Uterus (tissue), 4 donors: ENCODE measurements around the gene MLIP. TPM values are rescaled to one million over a fixed set of nuclear protein-coding genes. Genes with fewer than 3 reads are reported as not detected.

ENCODE experiments used
- DNase-seq, 2 donors: peaks; one replicate each; pipeline ENCODE4 v3.0.0-alpha.2; 2019 to 2020
- H3K27ac ChIP-seq, 2 donors: fragments of 200-600 bp; sonication (generic); 1 replicate in 1 of 2; 2 replicates in 1 of 2; pipeline ENCODE4 v1.5.1; 2016 to 2018
- H3K27me3 ChIP-seq, 2 donors: fragments of 200-600 bp; sonication (generic); one replicate each; pipeline ENCODE4 v1.5.1; 2018 to 2019; ENCODE audit warnings: control low read depth in 1 of 2
- H3K36me3 ChIP-seq, 2 donors: fragments of 200-600 bp; sonication (generic); one replicate each; pipeline ENCODE4 v1.5.1; 2019; ENCODE audit warnings: control low read depth in 1 of 2
- H3K4me1 ChIP-seq, 2 donors: fragments of 200-600 bp; sonication (generic); one replicate each; pipeline ENCODE4 v1.5.1; 2018 to 2019; ENCODE audit warnings: control low read depth in 1 of 2
- H3K4me3 ChIP-seq, 2 donors: fragments of 200-600 bp; sonication (generic); 1 replicate in 1 of 2; 2 replicates in 1 of 2; pipeline ENCODE4 v1.5.1; 2018 to 2019; ENCODE audit warnings: mild to moderate bottlenecking in 1 of 2
- H3K9me3 ChIP-seq, 2 donors: fragments of 200-600 bp; sonication (generic); one replicate each; pipeline ENCODE4 v1.5.1; 2019; ENCODE audit warnings: control low read depth in 1 of 2
- POLR2A ChIP-seq, 2 donors: fragments of 450-650 bp; IDR thresholded peaks; one replicate each; pipeline ENCODE4 v1.6.1; 2016; ENCODE audit warnings: antibody characterized with exemption in 2 of 2, mild to moderate bottlenecking in 1 of 2, moderate library complexity in 1 of 2
- intact Hi-C: fragments of 100-400 bp; cut with DNase I; formaldehyde crosslinking; loops from one replicate; pipeline ENCODE4 v1.15.1; 2023; ENCODE audit warnings: low total_unique reads
- total RNA-seq, 4 donors: library from RNA; depleted of rRNA in 3 of 4; stranded (reverse); fragments of >200 nt in 3 of 4; gene quantifications; one replicate each; pipeline versions ENCODE4 v1.1.0 to v1.2.4, GENCODE V29; 2014 to 2023
- TF ChIP-seq, protein P1 (sequence below), 4 experiments: fragments of 200-600 bp in 2 of 4; fragments of 450-650 bp in 2 of 4; sonication (generic) in 2 of 4; IDR thresholded peaks; one replicate each; pipeline ENCODE4 v1.5.1; 2016 to 2019; ENCODE audit warnings: antibody characterized with exemption in 4 of 4, mild to moderate bottlenecking in 2 of 4, moderate library complexity in 1 of 4
- donor health status: DM: yes; HTN: yes; CAD: no.

The MLIP gene
- total RNA-seq, 4 donors from 2014 or later = not detected

DNA sequence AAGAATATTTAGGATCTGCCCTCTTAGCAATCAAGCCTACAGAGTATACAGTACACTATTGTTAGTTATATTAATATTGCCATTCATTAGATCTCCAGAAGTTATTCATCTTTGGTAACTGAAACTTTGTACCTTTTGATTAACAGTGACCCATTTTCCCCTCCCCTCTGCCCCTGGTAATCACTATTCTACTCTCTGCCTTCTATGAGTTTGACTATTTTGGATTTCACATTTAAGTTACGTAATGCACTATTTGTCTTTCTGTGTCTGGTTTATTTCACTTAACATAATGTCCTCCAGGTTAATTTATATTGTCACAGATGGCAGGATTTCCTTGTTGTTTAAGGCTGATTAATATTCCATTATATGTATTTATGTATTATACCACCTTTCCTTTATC is 111.0 kb downstream of the MLIP start:
- H3K27me3 ChIP-seq = no peaks in the 10 kb centered on the region
- H3K4me1 ChIP-seq = no peaks in the 10 kb centered on the region
- peaks cover 0 to 2% of the 10 kb centered on the region in 2 donors for H3K9me3 ChIP-seq
- no peak for TF ChIP-seq POLR2A (IDR thresholded peaks at IDR 0.05)
- TF ChIP-seq, protein P1, sequence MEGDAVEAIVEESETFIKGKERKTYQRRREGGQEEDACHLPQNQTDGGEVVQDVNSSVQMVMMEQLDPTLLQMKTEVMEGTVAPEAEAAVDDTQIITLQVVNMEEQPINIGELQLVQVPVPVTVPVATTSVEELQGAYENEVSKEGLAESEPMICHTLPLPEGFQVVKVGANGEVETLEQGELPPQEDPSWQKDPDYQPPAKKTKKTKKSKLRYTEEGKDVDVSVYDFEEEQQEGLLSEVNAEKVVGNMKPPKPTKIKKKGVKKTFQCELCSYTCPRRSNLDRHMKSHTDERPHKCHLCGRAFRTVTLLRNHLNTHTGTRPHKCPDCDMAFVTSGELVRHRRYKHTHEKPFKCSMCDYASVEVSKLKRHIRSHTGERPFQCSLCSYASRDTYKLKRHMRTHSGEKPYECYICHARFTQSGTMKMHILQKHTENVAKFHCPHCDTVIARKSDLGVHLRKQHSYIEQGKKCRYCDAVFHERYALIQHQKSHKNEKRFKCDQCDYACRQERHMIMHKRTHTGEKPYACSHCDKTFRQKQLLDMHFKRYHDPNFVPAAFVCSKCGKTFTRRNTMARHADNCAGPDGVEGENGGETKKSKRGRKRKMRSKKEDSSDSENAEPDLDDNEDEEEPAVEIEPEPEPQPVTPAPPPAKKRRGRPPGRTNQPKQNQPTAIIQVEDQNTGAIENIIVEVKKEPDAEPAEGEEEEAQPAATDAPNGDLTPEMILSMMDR (IDR thresholded peaks at IDR 0.05) = no peak
- no peak for DNase-seq
- intact Hi-C loops = no loop called here
- H3K36me3 ChIP-seq = no peaks in the 10 kb centered on the region
- H3K4me3 ChIP-seq = no peak overlapping the region
- no peak overlapping the region for H3K27ac ChIP-seq

DNA sequence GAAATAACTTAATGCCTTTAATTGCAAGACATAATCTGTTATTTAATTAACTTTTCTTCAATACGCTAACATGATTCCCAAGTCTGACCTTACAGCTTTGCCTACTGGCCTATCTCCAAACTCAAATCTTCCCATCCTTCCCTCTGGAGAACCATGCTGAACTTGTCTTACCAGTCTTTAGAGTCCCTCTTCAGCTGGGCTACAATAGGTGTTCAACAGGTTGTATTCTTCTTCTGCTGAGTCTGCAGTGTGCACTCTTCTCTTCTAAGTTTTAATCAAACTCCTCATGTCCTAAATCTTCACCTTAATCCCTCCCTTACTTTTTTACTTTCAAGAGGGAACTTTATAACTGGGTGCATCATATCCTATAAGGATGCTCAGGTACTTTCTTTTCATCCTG is 121.5 kb downstream of the MLIP start:
- H3K4me3 ChIP-seq = no peak overlapping the region
- H3K36me3 ChIP-seq = no peaks in the 10 kb centered on the region
- no peaks in the 10 kb centered on the region for H3K4me1 ChIP-seq
- intact Hi-C loops = no loop called here
- TF ChIP-seq, protein P1 (IDR thresholded peaks at IDR 0.05) = no peak
- no peak for TF ChIP-seq POLR2A (IDR thresholded peaks at IDR 0.05)
- H3K27ac ChIP-seq = no peak overlapping the region
- no peaks in the 10 kb centered on the region for H3K27me3 ChIP-seq
- no peaks in the 10 kb centered on the region for H3K9me3 ChIP-seq
- no peak for DNase-seq

DNA sequence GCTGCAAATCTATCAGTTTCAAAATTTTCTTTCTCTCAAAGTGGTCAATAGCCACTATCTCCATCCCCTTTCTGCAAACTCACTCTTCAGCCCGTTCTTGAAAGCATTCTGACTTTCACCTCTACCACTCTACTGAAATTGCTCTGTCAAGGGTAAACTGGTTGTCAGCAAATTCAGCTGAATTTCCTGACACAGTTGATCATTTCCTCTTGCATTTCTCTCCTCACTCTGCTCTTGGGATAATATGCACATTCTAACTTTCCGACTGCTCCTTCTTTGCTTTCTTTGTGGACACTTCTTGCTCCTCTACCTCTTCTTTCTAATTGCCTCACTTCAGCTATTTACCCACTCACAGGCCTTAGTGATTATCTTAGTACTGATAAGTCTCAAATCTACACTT is 123.3 kb downstream of the MLIP start:
- Histone ChIP-seq H3K27ac (no peak overlapping the region), H3K9me3 (no peaks in the 10 kb centered on the region), H3K36me3 (no peaks in the 10 kb centered on the region), H3K4me3 (no peak overlapping the region), H3K27me3 (no peaks in the 10 kb centered on the region), H3K4me1 (no peaks in the 10 kb centered on the region)
- TF ChIP-seq, protein P1 (IDR thresholded peaks at IDR 0.05) = no peak
- TF ChIP-seq POLR2A (IDR thresholded peaks at IDR 0.05) = no peak
- DNase-seq = no peak
- intact Hi-C loops = no loop called here

DNA sequence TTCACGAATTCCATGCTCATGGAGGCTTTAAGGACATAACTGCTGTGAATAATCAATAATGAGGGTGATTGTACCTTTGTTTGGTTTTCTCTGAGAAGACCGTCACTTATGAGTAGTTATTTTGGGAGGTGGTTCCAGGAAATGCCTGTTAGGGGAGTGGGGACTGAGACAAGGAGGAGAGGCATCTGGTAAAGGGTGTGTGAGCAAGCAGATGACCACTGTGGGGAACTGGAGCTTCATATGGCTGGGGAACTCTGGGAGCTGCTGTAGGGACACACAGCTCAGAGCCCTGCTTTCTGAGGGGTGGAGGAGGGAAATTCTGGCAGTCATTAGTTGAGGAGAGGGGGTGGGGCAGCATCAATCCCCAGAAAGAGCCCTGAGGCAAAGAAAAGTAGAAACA is 125.7 kb downstream of the MLIP start:
- H3K4me1 ChIP-seq = no peaks in the 10 kb centered on the region
- TF ChIP-seq, protein P1 (IDR thresholded peaks at IDR 0.05) = no peak
- TF ChIP-seq POLR2A (IDR thresholded peaks at IDR 0.05) = no peak
- H3K27me3 ChIP-seq = no peaks in the 10 kb centered on the region
- no peaks in the 10 kb centered on the region for H3K9me3 ChIP-seq
- no peak overlapping the region for H3K27ac ChIP-seq
- intact Hi-C loops = no loop called here
- no peaks in the 10 kb centered on the region for H3K36me3 ChIP-seq
- no peak overlapping the region for H3K4me3 ChIP-seq
- no peak for DNase-seq

DNA sequence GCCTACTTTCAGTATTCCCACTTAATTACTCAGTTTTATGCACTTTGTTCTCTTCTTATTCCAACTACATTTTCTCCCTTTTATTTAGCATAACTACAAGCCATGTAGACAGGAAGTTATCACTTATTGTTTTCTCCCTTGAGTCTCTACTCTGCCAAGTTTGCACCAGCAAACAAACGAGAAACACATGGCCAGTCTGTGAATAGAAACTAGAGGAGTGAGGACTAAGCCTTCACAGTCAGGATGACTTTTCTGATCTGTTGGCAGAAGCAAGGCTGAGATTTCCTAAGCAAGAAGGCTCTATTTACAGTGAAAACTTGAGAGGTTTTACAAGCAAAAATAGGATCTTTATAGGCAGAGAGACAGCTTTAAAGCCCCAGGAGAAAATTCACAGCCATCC is 127.2 kb downstream of the MLIP start:
- no peak overlapping the region for H3K27ac ChIP-seq
- TF ChIP-seq, protein P1 (IDR thresholded peaks at IDR 0.05) = no peak
- TF ChIP-seq POLR2A (IDR thresholded peaks at IDR 0.05) = no peak
- intact Hi-C loops = no loop called here

More for the DNA sequence above, 127.2 kb downstream of the MLIP start:
- no peaks in the 10 kb centered on the region for H3K27me3 ChIP-seq
- no peak overlapping the region for H3K4me3 ChIP-seq
- H3K36me3 ChIP-seq = no peaks in the 10 kb centered on the region
- DNase-seq = no peak
- no peaks in the 10 kb centered on the region for H3K9me3 ChIP-seq
- H3K4me1 ChIP-seq = no peaks in the 10 kb centered on the region
